Stomach (tissue), 4 donors: ENCODE measurements around the gene SPRED3.

Experiments
- CTCF ChIP-seq, 7 experiments: fragments of 450-650 bp in 4 of 7; fragments of 200-600 bp in 3 of 7; sonication (generic) in 3 of 7; IDR thresholded peaks; one replicate each; pipeline ENCODE4 v1.5.1; 2016 to 2019; ENCODE audit warnings: antibody characterized with exemption in 7 of 7, control low read depth in 2 of 7, mild to moderate bottlenecking in 1 of 7
- EP300 ChIP-seq: sonication (generic); formaldehyde crosslinking; IDR thresholded peaks from one replicate; pipeline ENCODE4 v1.6.1; 2017; ENCODE audit warnings: antibody characterized with exemption
- POLR2A ChIP-seq, 4 donors: fragments of 450-650 bp; IDR thresholded peaks; one replicate each; pipeline ENCODE4 v1.6.1; 2016; ENCODE audit warnings: antibody characterized with exemption in 4 of 4, control low read depth in 2 of 4, mild to moderate bottlenecking in 1 of 4, moderate library complexity in 1 of 4
- POLR2AphosphoS5 ChIP-seq, 3 donors: sonication (generic); formaldehyde crosslinking; IDR thresholded peaks; one replicate each; pipeline ENCODE4 v1.6.1; 2016; ENCODE audit warnings: antibody characterized with exemption in 3 of 3

GRCh38 chr19:38417146-38417543 is 28.6 kb downstream of the SPRED3 start:
- TF ChIP-seq CTCF (IDR thresholded peaks at IDR 0.05) (no peak), POLR2A (IDR thresholded peaks at IDR 0.05) (no peak), POLR2AphosphoS5 (IDR thresholded peaks at IDR 0.05) (no peak), EP300 (no peak)
